H1 (cell line): ENCODE data around the gene DOCK9. TPM values are rescaled to one million over a fixed set of nuclear protein-coding genes. Genes with fewer than 3 reads are reported as not detected.

Experiments used
- BCL11A ChIP-seq, 2 experiments: IDR thresholded peaks; one replicate each; pipeline ENCODE4 v1.6.1; 2011; ENCODE audit warnings: low read depth in 2 of 2, low read length in 2 of 2, mild to moderate bottlenecking in 2 of 2
- NRF1 ChIP-seq: IDR thresholded peaks from 2 replicates; pipeline ENCODE4 v1.6.1; 2011; ENCODE audit warnings: mild to moderate bottlenecking, low read depth, low read length, improper control_type of control experiment
- POLR2A ChIP-seq, 2 experiments: IDR thresholded peaks; 1 replicate in 1 of 2; 2 replicates in 1 of 2; pipeline ENCODE4 v1.6.1; 2011; ENCODE audit warnings: low read depth in 2 of 2, low read length in 2 of 2, mild to moderate bottlenecking in 2 of 2; ENCODE audit errors: control extremely low read depth in 1 of 2
- SUZ12 ChIP-seq: fragments of 200-600 bp; sonication (generic); IDR thresholded peaks from 2 replicates; pipeline ENCODE4 v1.6.1; 2012; ENCODE audit warnings: mild to moderate bottlenecking, inconsistent platforms, low read length, moderate library complexity, mixed read lengths
- TAF7 ChIP-seq: optimal IDR thresholded peaks from 2 replicates; pipeline ENCODE3; 2011; ENCODE audit warnings: low read depth, mild to moderate bottlenecking, inconsistent platforms, low read length, moderate library complexity, borderline replicate concordance
- polyA plus RNA-seq, 7 experiments: library from polyadenylated mRNA; depleted of rRNA in 3 of 7; stranded (reverse) in 5 of 7; unstranded in 2 of 7; fragments of >200 nt in 5 of 7; fragments of 200-250 nt in 2 of 7; gene quantifications; 1 replicate in 5 of 7; 2 replicates in 1 of 7; 4 replicates in 1 of 7; pipeline versions ENCODE4 v1.2.1 to v1.2.3, GENCODE V29; 2011 to 2013; ENCODE audit warnings: missing spikeins in 2 of 7, mixed read lengths in 2 of 7
- total RNA-seq: library from RNA; stranded (reverse); fragmentation: NEBNext Ultra II Directional; extraction: Animal tissue kit (Norgen Biotek cat#: 25700); gene quantifications from 2 replicates; pipeline ENCODE4 v1.2.1, GENCODE V29; 2021

Gene DOCK9
- total and polyA plus RNA-seq, 2 of the 8 experiments (the other 6 are each of a cell fraction or from before 2014, with no cell fraction given), result 21.6 to 31.5 TPM

GRCh38 chr13:98990701-98991100 lies 12.8 kb upstream of the DOCK9 start (continued):
- no peak for TF ChIP-seq SUZ12
- no peak for TF ChIP-seq NRF1
- no peak for TF ChIP-seq POLR2A (IDR thresholded peaks at IDR 0.05; ENCODE audit: control extremely low read depth in 1 of 2, low read depth in 2 of 2, low read length in 2 of 2)
- no peak for TF ChIP-seq TAF7
- no peak for TF ChIP-seq BCL11A (IDR thresholded peaks at IDR 0.05; ENCODE audit: low read depth in 2 of 2, low read length in 2 of 2)
